GM19455 (cell line): ENCODE data around the gene EXOSC7.

ENCODE experiments used
- ATAC-seq: cut with Tn5 transposase; IDR thresholded peaks from one replicate; pipeline ENCODE4 v1.9.1; 2021; ENCODE audit not compliant: unreplicated experiment

Gene EXOSC7

GRCh38 chr3:44992555-44993470, 16.8 kb downstream of the EXOSC7 start:
- ATAC-seq: no peak

- no peak for ATAC-seq
These were observed 17.6 kb downstream of the EXOSC7 start for GRCh38 chr3:44993471-44994205.

- no peak for ATAC-seq
These were observed 19.2 kb downstream of the EXOSC7 start for GRCh38 chr3:44995142-44995770.

- ATAC-seq: no peak
These were observed 20.5 kb downstream of the EXOSC7 start for GRCh38 chr3:44996556-44996969.

GRCh38 chr3:44999782-45000181, 23.7 kb downstream of the EXOSC7 start:
- no peak for ATAC-seq

- no peak for ATAC-seq
These were observed 24.8 kb downstream of the EXOSC7 start for GRCh38 chr3:45000823-45001222.

- no peak for ATAC-seq
These were observed 25.7 kb downstream of the EXOSC7 start for GRCh38 chr3:45001738-45002137.

GRCh38 chr3:45002139-45002660, 26.2 kb downstream of the EXOSC7 start:
- no peak for ATAC-seq

GRCh38 chr3:45002720-45003119, 26.7 kb downstream of the EXOSC7 start:
- ATAC-seq: no peak

GRCh38 chr3:45003406-45003805, 27.4 kb downstream of the EXOSC7 start:
- no peak for ATAC-seq

GRCh38 chr3:45003859-45004258, 27.8 kb downstream of the EXOSC7 start:
- ATAC-seq: no peak

GRCh38 chr3:45007091-45007490, 31.0 kb downstream of the EXOSC7 start:
- ATAC-seq: no peak

- ATAC-seq: no peak
These were observed 32.1 kb downstream of the EXOSC7 start for GRCh38 chr3:45008117-45008516.

GRCh38 chr3:45009868-45010267, 33.8 kb downstream of the EXOSC7 start:
- ATAC-seq: no peak

- no peak for ATAC-seq
These were observed 34.8 kb downstream of the EXOSC7 start for GRCh38 chr3:45010811-45011333.

GRCh38 chr3:45011756-45012508, 35.9 kb downstream of the EXOSC7 start:
- no peak for ATAC-seq

GRCh38 chr3:45012577-45012976, 36.5 kb downstream of the EXOSC7 start:
- ATAC-seq: no peak

GRCh38 chr3:45016916-45017315, 40.9 kb downstream of the EXOSC7 start:
- ATAC-seq: no peak

- no peak for ATAC-seq
These were observed 41.8 kb downstream of the EXOSC7 start for GRCh38 chr3:45017821-45018220.

- no peak for ATAC-seq
These were observed 44.5 kb downstream of the EXOSC7 start for GRCh38 chr3:45020534-45020933.
